ENCODE data around the gene CNKSR3. TPM values are rescaled to one million over a fixed set of nuclear protein-coding genes. Genes with fewer than 3 reads are reported as not detected.

The CNKSR3 gene
- total and polyA plus RNA-seq, 2 experiments from 2014 or later: 1.9 to 5.7 TPM

- Histone ChIP-seq H4K20me1 (replicated peaks; ENCODE audit: insufficient read depth) (no peaks in the 10 kb centered on the region), H2AFZ (no peak overlapping the region), H3F3A (replicated peaks; ENCODE audit: low read depth) (no peaks in the 10 kb centered on the region), H3K4me3 (no peak overlapping the region), H3K27me3 (ENCODE audit: insufficient read depth) (no peaks in the 10 kb centered on the region), H3K4me1 (ENCODE audit: insufficient read depth) (0 out of 2 replicates have a peak, but pooled peaks cover 5% of the 10 kb centered on the region), H3K79me2 (replicated peaks; ENCODE audit: insufficient read depth) (no peaks in the 10 kb centered on the region), H3K36me3 (ENCODE audit: insufficient read depth) (no peaks in the 10 kb centered on the region), H3K9me2 (ENCODE audit: insufficient read depth) (no peaks in the 10 kb centered on the region), H3K4me2 (no peak overlapping the region), H3K27ac (ENCODE audit: low read depth) (no peak overlapping the region)
- Mint-ChIP-seq H3K4me1 (peaks cover 11% of the 10 kb centered on the region; the same call in 2 of the 3 replicates), H3K27ac (no peak overlapping the region), H3K27me3 (ENCODE audit: insufficient read depth, low read depth, poor library complexity) (peaks cover 2% of the 10 kb centered on the region), H3K9me3 (no peaks in the 10 kb centered on the region), H3K36me3 (ENCODE audit: low read depth) (peaks cover 13% of the 10 kb centered on the region), H3K4me3 (no peak overlapping the region)
- DNase-seq (ENCODE audit: low spot score) (no peak), ATAC-seq (no peak)
- no peak for TF ChIP-seq ZNF331 (CRISPR knock-in tag; IDR thresholded peaks at IDR 0.05; ENCODE audit: low read depth)
- no peak for TF ChIP-seq CTCF (conservative IDR thresholded peaks at IDR 0.05; ENCODE audit: low read depth in 2 of 2)
- no peak for TF ChIP-seq ZNF462 (CRISPR knock-in tag; IDR thresholded peaks at IDR 0.05)
- no peak for TF ChIP-seq REST (IDR thresholded peaks at IDR 0.05; ENCODE audit: unreplicated experiment)
- TF ChIP-seq EZH2 (IDR thresholded peaks at IDR 0.05; ENCODE audit: low read depth, unreplicated experiment): no peak
- TF ChIP-seq STAT1 (IDR thresholded peaks at IDR 0.05; ENCODE audit: unreplicated experiment): no peak
- no peak for TF ChIP-seq POLR2AphosphoS5 (IDR thresholded peaks at IDR 0.05; ENCODE audit: low read depth)
- TF ChIP-seq NANOG (IDR thresholded peaks at IDR 0.05; ENCODE audit: borderline replicate concordance): no peak
- TF ChIP-seq ETS1 (IDR thresholded peaks at IDR 0.05): no peak
- TF ChIP-seq EZH2phosphoT487 (IDR thresholded peaks at IDR 0.05; ENCODE audit: unreplicated experiment): no peak
- no peak for TF ChIP-seq JUNB (IDR thresholded peaks at IDR 0.05; ENCODE audit: unreplicated experiment)
- TF ChIP-seq CREB1 (CRISPR knock-in tag; IDR thresholded peaks at IDR 0.05; ENCODE audit: low read depth): no peak
- TF ChIP-seq ZNF114 (CRISPR knock-in tag; IDR thresholded peaks at IDR 0.05): no peak
Observed at GRCh38 chr6:154407440-154407839, 103.0 kb downstream of the CNKSR3 start.

Measured in GM23338 (cell line).